ACC112 (cell line): Measurements from ENCODE around the gene LSM2.

Experiments used
- H2AFZ ChIP-seq: fragments of 200-600 bp; sonication (generic); one replicate; pipeline ENCODE4 v1.6.0; 2017; ENCODE audit warnings: antibody characterized with exemption, low read length; ENCODE audit not compliant: unreplicated experiment
- H3K27ac ChIP-seq: fragments of 200-600 bp; sonication (generic); 2 replicates; pipeline ENCODE4 v1.5.1; 2014; ENCODE audit warnings: low read depth, mild to moderate bottlenecking, antibody characterized with exemption, low read length, moderate library complexity
- H3K27me3 ChIP-seq: fragments of 200-600 bp; sonication (generic); 2 replicates; pipeline ENCODE4 v1.6.1; 2014; ENCODE audit warnings: mild to moderate bottlenecking, antibody characterized with exemption, low read length, moderate library complexity, mixed read lengths; ENCODE audit not compliant: insufficient read depth
- H3K36me3 ChIP-seq: fragments of 200-600 bp; sonication (generic); 2 replicates; pipeline ENCODE4 v1.6.1; 2016; ENCODE audit warnings: mild to moderate bottlenecking, antibody characterized with exemption, low read length, moderate library complexity, mixed read lengths; ENCODE audit not compliant: insufficient read depth
- H3K4me1 ChIP-seq: fragments of 200-600 bp; sonication (generic); one replicate; pipeline ENCODE4 v1.6.1; 2016; ENCODE audit warnings: low read length, mixed read lengths; ENCODE audit not compliant: insufficient read depth, unreplicated experiment, control insufficient read depth
- H3K4me3 ChIP-seq: fragments of 200-600 bp; sonication (generic); 2 replicates; pipeline ENCODE4 v1.5.1; 2014; ENCODE audit warnings: mild to moderate bottlenecking, low read depth, low read length
- H3K79me2 ChIP-seq: fragments of 200-600 bp; sonication (generic); one replicate; pipeline ENCODE4 v1.6.0; 2016; ENCODE audit warnings: low read length; ENCODE audit not compliant: control insufficient read depth, unreplicated experiment, insufficient read depth

The LSM2 gene

DNA sequence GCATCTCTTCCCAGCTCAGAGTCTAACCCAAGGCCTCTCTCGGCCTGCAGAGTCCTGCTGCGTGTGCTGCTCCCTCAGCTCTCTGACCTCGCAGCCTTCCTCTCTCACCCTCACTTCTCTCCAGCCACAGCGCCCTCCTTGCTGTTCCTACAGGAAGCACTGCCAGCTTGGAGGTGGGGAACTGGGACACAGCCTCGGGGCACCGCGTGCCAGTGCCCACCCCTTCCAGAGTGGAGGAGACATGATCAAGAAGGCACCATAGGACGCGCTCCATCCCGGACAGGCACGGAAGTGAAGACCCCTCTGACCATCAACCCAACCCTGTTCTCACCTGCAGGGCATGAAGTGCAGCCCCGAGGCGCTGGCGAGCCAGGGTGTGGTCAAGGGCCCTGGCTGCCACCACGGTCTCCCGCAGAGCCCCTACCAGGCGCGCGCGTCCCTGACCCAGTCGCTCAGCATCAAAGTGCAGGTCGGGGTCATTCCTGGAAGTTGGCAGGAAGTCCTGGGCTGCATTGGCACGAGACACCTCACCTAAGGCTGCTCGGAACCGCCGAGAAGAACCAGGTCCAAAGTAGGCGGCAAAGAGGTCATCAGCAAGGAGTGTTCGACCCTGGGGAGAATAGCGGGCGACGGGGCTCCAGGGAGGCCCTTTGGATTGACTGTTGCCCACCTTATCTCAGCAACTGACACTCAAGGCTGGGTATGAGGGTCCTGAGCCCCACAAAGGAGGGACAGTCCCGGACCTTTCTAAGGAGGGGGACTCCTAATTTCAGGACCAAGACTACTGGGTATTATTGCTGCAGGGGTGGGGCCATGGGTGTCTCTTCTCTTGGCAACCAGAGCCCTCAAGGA, 30.9 kb downstream of the LSM2 start:
- Histone ChIP-seq H3K4me3 (no peak overlapping the region), H3K27ac (no peak overlapping the region), H2AFZ (no peak overlapping the region), H3K79me2 (no peaks in the 10 kb centered on the region), H3K27me3 (no peaks in the 10 kb centered on the region), H3K4me1 (peaks cover 16% of the 10 kb centered on the region), H3K36me3 (no peaks in the 10 kb centered on the region)

DNA sequence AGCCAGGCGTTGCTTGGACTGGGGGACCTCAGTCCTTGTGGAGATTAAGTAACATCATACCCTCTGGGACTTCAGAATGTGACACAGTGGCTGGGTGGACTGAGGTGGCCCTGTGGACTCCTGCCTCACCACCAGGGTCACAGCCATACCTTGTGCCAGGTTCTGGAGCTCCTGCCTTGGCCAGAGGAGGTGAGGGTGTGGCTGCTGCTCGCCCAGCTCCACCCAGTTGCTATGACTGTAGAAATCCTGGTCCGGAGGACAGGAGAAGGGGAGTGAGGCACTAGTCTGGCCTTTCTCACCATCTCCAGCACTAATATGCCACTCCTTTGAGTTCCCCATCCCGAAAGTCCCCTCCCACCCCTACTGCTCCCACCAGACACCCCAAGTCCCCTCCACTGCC, 31.6 kb downstream of the LSM2 start:
- Histone ChIP-seq H3K79me2 (no peaks in the 10 kb centered on the region), H3K36me3 (no peaks in the 10 kb centered on the region), H3K27ac (no peak overlapping the region), H3K27me3 (no peaks in the 10 kb centered on the region), H3K4me3 (no peak overlapping the region), H2AFZ (no peak overlapping the region), H3K4me1 (peaks cover 16% of the 10 kb centered on the region)

DNA sequence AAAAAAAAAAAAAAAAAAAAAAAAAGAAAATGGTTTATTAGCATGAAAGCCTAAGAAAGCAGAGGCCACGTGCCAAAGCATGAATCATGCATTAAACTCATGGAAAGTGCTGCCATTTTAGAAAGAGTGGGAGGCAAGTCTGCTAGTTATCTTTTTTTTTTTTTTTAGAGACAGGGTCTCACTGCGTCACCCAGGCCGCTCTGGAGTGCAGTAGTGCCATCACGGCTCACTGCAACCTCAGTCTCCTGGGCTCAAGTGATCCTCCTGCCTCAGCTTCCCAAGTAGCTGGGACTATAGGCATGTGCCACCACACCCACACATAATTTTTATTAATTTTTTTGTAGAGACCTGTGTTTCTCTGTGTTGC, 34.8 kb downstream of the LSM2 start:
- no peak overlapping the region for H3K27ac ChIP-seq
- no peak overlapping the region for H3K4me3 ChIP-seq
- no peaks in the 10 kb centered on the region for H3K27me3 ChIP-seq
- no peak overlapping the region for H2AFZ ChIP-seq
- no peaks in the 10 kb centered on the region for H3K79me2 ChIP-seq
- H3K36me3 ChIP-seq, result no peaks in the 10 kb centered on the region
- H3K4me1 ChIP-seq, result peaks cover 8% of the 10 kb centered on the region

DNA sequence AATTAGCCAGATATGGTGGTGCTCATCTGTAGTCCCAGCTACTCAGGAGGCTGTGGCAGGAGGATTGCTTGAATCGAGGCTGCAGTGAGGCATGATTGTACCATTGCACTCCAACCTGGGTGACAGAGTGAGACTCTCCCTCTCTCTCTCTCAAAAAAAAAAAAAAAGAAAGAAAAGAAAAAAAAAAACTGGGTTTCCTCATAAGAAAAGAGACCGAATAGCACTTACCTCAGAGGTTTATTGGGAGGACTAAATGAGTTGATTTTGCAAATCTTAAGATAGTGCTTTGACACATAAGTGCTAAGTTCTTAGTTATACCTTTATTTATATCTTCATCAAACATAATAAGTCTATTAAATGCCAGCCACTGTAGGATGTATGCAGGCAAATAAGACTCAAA, 35.9 kb downstream of the LSM2 start:
- Histone ChIP-seq H3K36me3 (no peaks in the 10 kb centered on the region), H3K4me1 (no peaks in the 10 kb centered on the region), H3K79me2 (no peaks in the 10 kb centered on the region), H2AFZ (no peak overlapping the region), H3K4me3 (no peak overlapping the region), H3K27me3 (no peaks in the 10 kb centered on the region), H3K27ac (no peak overlapping the region)

DNA sequence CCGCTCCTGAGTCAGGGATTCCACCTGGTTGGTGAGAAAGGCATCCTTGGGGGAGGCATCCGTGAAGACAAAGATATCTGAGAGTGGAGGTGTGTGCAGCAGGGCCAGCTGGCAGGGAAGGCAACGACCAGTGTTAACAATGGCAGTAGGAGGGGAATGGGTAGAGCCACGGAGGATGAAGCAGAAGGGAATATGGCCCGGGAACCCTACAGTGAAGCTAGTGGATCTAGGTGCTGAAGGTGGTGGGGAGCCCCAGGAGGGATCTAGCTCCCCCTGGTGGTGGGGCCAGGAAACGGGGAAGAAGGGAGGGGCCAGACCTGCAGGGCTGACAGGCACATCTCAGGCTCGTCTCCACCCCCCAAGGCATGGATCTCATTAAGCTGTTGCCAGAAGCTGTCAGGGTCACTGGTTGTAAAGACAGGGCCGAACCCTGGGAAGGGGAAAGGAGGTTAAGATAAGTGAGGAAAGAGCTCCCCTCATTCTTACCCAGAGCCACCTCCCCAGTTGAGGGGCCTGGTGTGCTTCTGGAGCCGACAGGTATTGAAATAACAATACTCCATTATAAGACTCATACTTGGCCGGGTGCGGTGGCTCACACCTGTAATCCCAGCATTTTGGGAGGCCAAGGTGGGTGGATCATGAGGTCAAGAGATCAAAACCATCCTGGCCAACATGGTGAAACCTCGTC, 36.9 kb downstream of the LSM2 start:
- Histone ChIP-seq H3K4me3 (no peak overlapping the region), H3K27me3 (no peaks in the 10 kb centered on the region), H3K36me3 (no peaks in the 10 kb centered on the region), H3K4me1 (no peaks in the 10 kb centered on the region), H2AFZ (no peak overlapping the region), H3K79me2 (no peaks in the 10 kb centered on the region), H3K27ac (no peak overlapping the region)

DNA sequence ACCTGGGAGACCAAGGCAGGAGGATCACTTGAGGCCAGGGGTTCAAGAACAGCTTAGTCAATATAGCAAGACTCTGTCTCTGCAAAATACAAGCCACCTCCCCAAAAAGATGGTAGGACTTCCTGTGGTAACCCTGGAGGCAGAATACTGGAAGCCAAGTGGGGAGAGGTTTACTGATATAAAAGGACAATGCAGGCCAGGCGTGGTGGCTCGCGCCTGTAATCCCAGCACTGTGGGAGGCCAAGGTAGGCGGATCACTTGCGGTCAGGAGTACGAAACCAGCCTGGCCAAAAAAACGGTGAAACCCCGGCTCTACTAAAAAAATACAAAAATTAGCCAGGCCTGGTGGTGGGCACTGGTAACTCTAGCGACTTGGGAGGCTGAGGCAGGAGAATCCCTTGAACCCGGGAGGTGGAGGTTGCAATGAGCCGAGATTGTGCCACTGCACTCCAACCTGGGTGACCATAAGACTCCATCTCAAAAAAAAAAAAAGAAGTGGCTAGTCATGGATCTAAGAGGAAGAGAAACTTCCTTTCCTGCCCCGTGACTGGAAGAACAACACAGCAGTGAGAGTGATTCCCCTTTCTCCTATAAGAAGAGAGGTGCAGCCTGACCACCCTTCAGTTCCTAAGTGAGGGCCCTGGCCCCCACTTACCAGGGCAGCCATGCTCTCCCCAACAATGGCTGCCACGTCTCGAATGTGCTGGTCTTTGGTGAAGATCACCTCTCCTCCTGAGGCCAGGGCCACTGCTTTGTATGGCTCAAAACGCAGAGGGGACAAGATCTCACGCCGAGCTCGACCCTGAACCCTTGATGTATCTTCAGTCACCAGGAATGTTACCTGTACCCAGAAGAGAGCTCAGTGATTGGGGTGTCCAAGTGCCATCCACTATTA, 38.2 kb downstream of the LSM2 start:
- Histone ChIP-seq H3K4me1 (no peaks in the 10 kb centered on the region), H3K4me3 (no peak overlapping the region), H3K27me3 (no peaks in the 10 kb centered on the region), H3K36me3 (no peaks in the 10 kb centered on the region), H2AFZ (no peak overlapping the region), H3K27ac (no peak overlapping the region), H3K79me2 (no peaks in the 10 kb centered on the region)

DNA sequence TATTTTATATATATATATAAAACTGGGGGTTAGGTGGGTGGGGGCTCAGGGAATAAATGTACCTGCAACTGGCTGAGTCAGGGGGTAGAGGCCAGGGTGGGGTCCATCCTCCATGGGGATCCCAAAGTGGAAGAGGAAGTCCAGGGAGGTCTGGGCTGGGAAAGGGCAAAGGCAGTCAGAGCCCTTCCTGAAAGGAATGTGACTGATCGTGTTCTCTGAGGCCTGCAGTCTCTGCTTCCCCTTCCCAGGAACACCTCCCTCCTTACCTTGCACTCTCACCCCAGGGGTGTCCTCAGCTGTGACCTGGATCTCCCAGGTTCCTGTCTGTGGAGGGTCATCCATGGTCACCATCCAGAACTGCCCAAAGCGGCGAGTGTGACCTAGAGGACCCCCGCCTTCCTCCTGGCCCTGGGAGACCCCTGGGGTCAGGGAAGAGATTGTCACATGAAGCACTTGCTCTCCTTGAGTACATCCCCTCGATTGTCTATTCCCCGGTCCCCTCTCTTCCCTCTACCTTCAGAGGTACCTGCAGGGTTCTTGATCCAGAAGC, 39.6 kb downstream of the LSM2 start:
- no peaks in the 10 kb centered on the region for H3K79me2 ChIP-seq
- H3K36me3 ChIP-seq, result no peaks in the 10 kb centered on the region
- H2AFZ ChIP-seq, result no peak overlapping the region
- no peak overlapping the region for H3K27ac ChIP-seq
- H3K4me3 ChIP-seq, result no peak overlapping the region
- H3K4me1 ChIP-seq, result peaks cover 6% of the 10 kb centered on the region
- H3K27me3 ChIP-seq, result no peaks in the 10 kb centered on the region

DNA sequence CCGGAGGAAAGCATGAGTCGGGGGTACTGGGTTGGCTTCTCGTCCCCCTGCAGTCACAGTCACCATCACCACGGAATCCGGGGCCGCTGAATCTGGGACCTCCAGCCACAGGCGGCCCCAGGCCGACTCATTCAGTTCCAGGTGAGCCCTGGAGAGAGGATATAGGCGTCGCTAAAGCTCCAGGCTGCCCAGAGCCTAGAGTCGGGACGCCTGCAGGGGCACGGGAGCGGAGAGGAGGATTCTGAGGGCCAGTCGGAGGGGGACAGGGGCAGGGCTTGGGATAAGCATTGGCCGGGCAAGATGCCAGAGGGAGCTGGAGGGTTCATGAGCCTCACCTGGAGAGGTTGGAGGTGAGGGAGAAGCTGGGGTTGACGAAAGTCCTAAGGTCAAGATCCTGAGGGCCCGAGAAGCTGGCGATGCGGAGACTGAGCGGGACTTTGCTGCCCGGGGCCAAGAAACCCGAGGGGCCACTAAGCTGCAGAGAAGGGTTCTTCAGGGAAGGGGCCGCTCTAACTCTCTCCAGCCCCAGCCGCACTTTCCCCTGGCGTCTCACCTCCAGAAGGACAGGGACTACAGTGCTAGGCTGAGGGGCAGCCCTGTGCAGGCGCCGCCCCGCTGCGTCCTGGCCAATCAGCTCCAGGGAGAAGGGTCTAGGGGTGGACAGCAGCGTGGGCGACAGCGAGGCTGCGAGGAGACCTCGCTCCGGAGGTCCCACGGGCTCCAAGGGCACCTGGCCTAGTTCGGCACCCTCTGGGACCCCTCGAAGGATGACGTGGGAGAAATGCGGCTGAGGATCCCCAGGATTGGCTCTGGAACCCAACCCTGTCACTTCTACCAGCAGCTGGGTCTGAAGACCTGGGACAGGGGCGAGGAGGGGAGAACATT, 40.6 kb downstream of the LSM2 start:
- no peaks in the 10 kb centered on the region for H3K27me3 ChIP-seq
- peak overlapping the region; percentile 19 for H2AFZ ChIP-seq
- H3K79me2 ChIP-seq, result no peaks in the 10 kb centered on the region
- H3K4me1 ChIP-seq, result peaks cover 6% of the 10 kb centered on the region
- H3K36me3 ChIP-seq, result no peaks in the 10 kb centered on the region
- H3K27ac ChIP-seq, result no peak overlapping the region
- H3K4me3 ChIP-seq, result peak overlapping the region; percentile 34; the same call in 1 of the 2 replicates

DNA sequence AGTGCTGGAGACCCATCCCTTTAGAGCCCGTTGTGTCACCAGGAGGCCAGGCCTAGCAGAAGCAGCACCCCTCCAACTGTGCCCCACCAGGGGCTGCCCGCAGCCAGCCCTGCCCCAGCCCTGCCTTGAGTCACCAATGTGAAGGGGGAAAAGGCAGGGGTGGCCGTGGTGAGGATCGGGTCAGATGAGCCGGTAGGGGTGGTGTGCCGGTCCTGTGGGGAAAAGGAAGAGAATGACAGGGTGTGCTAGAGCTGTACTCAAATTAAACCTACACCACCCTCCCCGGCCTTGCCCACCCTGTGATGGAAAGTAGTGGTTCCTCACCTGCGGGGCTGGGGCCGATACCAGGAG, 41.2 kb downstream of the LSM2 start:
- Histone ChIP-seq H3K27me3 (no peaks in the 10 kb centered on the region), H3K27ac (no peak overlapping the region), H3K4me3 (no peak overlapping the region), H3K79me2 (no peaks in the 10 kb centered on the region), H2AFZ (no peak overlapping the region), H3K36me3 (no peaks in the 10 kb centered on the region), H3K4me1 (peaks cover 6% of the 10 kb centered on the region)

DNA sequence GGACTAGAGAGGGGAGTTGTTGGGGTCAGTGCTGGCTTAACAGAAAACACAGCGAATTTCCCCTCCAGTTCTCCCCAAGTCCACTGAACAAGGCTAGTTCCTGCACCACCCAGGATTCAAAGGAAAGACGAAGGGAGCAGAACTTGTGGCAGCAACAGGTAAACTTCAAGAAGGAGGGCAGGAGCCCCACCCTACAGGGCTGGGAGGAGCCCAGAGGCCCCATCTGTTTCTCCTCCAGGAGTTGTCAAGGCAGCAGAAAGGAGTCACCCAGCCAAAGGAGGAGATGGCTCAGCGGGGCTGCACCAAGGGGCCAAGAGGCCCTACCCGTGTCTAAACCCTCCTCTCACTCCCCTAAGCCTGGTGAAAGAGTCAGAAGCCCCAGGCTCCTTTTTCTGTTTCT, 42.6 kb downstream of the LSM2 start:
- H3K27me3 ChIP-seq, result no peaks in the 10 kb centered on the region
- no peaks in the 10 kb centered on the region for H3K79me2 ChIP-seq
- no peak overlapping the region for H3K4me3 ChIP-seq
- H3K36me3 ChIP-seq, result no peaks in the 10 kb centered on the region
- peaks cover 6% of the 10 kb centered on the region for H3K4me1 ChIP-seq
- H3K27ac ChIP-seq, result no peak overlapping the region
- no peak overlapping the region for H2AFZ ChIP-seq
